Inflammatory macrophage treated with lipopolysaccharide for 4 hours (primary cell): Measurements from ENCODE around the gene CHRM3.

Source experiments
- DNase-seq: peaks from one replicate; pipeline ENCODE4 v3.0.0-alpha.2; 2020

Gene CHRM3

DNA sequence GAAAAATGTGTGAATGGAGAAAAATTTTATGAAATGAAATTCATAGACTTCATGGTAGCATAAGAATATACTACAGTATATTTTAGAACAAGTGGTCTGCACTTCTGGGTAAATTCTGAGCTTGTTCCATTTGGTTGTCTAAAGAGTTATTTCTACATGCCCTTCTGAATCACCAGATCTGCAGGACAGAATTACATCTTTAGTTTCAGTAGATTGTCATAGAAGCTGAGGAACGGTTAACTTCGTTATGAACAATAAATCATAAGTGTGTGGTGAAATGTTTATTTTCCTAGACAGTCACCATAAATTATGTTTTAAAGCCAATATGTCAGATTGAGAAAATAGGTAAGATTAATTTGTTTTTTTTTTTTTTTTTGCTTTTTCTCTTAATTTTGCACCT lies 30.9 kb downstream of the CHRM3 start:
- DNase-seq, result no peak

DNA sequence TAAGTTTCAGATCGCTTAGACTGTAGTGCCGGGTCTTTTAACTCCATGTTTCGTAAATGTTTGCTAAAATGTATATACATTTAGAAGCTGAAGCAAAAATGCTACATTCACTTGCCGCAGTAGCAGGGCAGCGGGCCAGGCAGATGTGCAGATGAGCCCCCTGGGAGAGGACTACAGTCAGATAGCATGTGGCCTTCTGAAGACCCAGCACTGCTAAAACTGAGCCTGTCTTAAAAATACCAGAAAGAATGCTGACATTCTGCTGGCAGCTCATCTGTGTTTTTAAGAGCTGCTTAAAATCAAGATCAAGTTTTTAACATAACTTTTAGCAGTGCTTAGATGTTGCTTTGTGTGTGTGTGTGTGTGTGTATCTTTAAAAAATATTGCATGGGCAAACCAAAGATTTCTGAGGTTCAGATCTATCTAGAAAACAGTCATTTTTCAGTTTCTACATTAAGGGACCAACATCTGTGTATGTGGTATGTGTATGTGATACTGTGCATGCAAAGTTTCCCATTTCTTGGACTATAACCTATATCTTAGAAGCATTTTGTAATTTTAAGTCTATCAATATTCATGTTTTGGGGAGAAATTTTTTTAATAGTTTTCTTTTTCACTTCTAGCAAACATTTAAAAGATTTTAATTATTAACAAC lies 31.7 kb downstream of the CHRM3 start:
- DNase-seq, result no peak

DNA sequence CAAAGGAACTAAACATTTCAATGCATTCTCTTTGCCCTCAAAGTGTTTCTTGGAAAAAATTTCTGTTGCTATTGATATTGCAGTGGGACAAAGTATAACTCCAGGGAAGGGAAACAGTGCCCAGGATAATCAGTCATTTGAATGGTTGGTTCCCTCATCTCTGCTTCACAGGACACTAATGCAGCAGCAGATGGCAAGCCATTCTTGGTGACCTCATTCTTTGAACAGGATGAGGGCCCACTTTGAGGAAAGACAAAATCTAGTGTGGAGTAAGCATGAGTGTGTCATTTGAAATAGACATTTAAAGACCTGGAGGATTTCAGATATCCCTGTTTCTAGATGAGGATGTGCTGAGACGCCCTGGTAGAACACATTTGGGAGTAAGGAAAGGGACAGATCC lies 32.3 kb downstream of the CHRM3 start:
- no peak for DNase-seq

DNA sequence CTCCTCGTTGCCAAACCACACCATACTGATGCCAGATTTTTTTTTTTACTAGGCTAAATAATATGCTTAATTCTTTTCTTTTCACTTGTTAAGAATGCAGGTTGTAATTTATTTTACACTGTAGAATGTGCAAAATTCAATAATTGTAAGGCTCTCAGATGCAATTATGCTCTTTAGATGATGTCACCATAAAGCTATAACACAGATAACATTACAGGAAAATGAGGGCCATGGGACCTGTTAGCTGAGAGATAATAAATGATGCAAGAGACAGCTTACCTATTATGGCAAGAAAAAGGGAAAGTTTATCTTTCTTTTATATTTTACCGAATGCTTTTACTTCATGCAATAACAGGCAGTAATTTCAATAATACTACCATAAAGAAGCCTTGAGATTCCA lies 35.4 kb downstream of the CHRM3 start:
- no peak for DNase-seq

GRCh38 chr1:239422818-239423217 lies 36.5 kb downstream of the CHRM3 start:
- no peak for DNase-seq

- no peak for DNase-seq
These were observed 40.6 kb downstream of the CHRM3 start for GRCh38 chr1:239426821-239427475.

GRCh38 chr1:239427712-239428111 lies 41.3 kb downstream of the CHRM3 start:
- DNase-seq, result no peak

DNA sequence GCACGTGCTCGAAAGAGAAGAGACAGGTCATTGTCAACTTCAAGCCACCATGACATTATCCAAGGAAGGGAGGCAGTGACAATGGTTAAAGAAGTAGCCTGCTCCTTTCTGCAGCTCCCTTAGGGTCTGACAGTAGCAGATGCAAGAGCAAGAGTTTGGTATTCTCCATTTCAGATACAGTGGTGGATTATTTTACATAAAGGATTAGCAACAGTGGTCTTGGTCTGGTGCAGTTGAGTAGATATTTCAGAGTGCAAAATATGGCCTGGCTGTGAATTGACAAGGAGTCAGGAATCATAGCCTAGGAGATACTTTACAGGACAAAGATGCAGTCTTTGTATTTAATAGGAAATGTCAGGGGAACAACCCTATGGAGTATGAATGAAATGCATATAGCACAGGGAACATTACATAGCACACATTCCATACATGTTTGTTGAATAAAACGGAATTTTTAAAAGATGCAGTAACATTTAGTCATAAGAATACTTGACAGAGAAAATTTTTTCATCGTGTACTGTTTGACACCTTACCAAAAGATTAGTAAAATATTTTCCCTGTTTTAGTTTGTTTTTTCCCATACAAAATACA lies 41.8 kb downstream of the CHRM3 start:
- no peak for DNase-seq

GRCh38 chr1:239429163-239429562 lies 42.8 kb downstream of the CHRM3 start:
- no peak for DNase-seq

DNA sequence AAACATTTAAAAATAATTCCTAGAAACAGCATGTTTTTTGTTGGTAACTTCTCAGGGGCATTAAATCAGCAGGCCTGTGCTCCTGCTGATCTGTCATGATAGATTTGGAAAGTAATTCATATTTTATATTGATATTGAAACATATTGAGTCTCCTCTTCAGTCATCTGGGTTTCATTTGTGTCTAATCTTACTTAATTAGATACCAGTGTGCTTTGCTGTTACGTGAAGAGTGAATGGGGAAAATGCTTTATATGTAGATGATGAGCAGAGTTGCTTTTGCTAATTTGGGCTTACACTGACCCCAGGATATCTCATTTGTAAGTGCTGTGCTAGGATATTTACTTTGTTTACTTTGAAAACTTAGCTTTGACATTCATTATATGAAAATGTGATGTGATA lies 45.9 kb downstream of the CHRM3 start:
- no peak for DNase-seq

GRCh38 chr1:239434181-239434580 lies 47.8 kb downstream of the CHRM3 start:
- DNase-seq, result no peak
